Omental fat pad (tissue), 4 donors: ENCODE data around the gene URGCP. TPM values are rescaled to one million over a fixed set of nuclear protein-coding genes. Genes with fewer than 3 reads are reported as not detected.
"Not testable (repeated sequence)": the region's sequence is repeated elsewhere in the genome, so short reads cannot be mapped to it uniquely, and the experiment has no call there.

Experiments
- ATAC-seq: fragments of 150-250 bp; one replicate; pipeline ENCODE4 v1.9.1; 2016; ENCODE audit warnings: mild to moderate bottlenecking, moderate library complexity; ENCODE audit not compliant: low FRiP score
- DNase-seq: peaks from one replicate; pipeline ENCODE4 v3.0.0-alpha.2; 2019; ENCODE audit warnings: low spot score
- CTCF ChIP-seq, 3 donors: fragments of 450-650 bp; IDR thresholded peaks; one replicate each; pipeline ENCODE4 v1.5.1; 2016 to 2017; ENCODE audit warnings: antibody characterized with exemption in 3 of 3, mild to moderate bottlenecking in 3 of 3, moderate library complexity in 2 of 3
- small RNA-seq: library from RNA; depleted of rRNA; stranded (forward); fragments of <200 nt; gene quantifications from one replicate; pipeline ENCODE3, GENCODE V24; 2016
- total RNA-seq, 4 donors: library from RNA; depleted of rRNA; stranded (reverse); fragments of >200 nt; gene quantifications; one replicate each; pipeline ENCODE4 v1.1.0, GENCODE V29; 2016

Gene URGCP
- total RNA-seq, 4 donors from 2014 or later: 25.2 to 45.3 (median 25.6) TPM

- ATAC-seq: no peak
- no peak for TF ChIP-seq CTCF (IDR thresholded peaks at IDR 0.05)
- DNase-seq: no peak
Observed at GRCh38 chr7:43843296-43843695, 63.1 kb downstream of the URGCP start.

GRCh38 chr7:43838201-43838658, 68.2 kb downstream of the URGCP start:
- DNase-seq: no peak
- no peak for TF ChIP-seq CTCF (IDR thresholded peaks at IDR 0.05)
- ATAC-seq: no peak

GRCh38 chr7:43834463-43835251, 71.7 kb downstream of the URGCP start:
- no peak for ATAC-seq
- TF ChIP-seq CTCF (IDR thresholded peaks at IDR 0.05): no peak
- DNase-seq: no peak

GRCh38 chr7:43830917-43831316, 75.5 kb downstream of the URGCP start:
- DNase-seq, ATAC-seq: not testable (repeated sequence)

Small RNA genes lying within 50 kb of the gene (small RNA-seq; reads per million reads assigned to genes)
- gene MRPS24: not detected

Other genes starting within 250 kb of the URGCP start
- gene COA1, start 177.1 kb downstream of the URGCP start, total RNA-seq: 10 to 100 TPM; 34.5 to 57.4 (median 44.3) TPM
- 10 to 100 TPM; 36.3 to 75.3 (median 58.8) TPM for gene BLVRA, start 147.9 kb downstream of the URGCP start, total RNA-seq
- gene MRPS24, start 37.1 kb downstream of the URGCP start, total RNA-seq: 100 to 1,000 TPM in 1 of 4 donors, 10 to 100 TPM in 3; 69.8 to 109 (median 82.6) TPM
- 10 to 100 TPM; 21.4 to 27.1 (median 24.2) TPM for gene UBE2D4, start 19.8 kb upstream of the URGCP start, total RNA-seq
- gene SPDYE1, start 91.3 kb upstream of the URGCP start, total RNA-seq: not detected
- 100 to 1,000 TPM; 106 to 160 (median 127) TPM for gene DBNL, start 138.1 kb upstream of the URGCP start, total RNA-seq
- gene PGAM2, start 159.0 kb upstream of the URGCP start, total RNA-seq: not detected
- gene POLM, start 175.9 kb upstream of the URGCP start, total RNA-seq: 10 to 100 TPM; 10.0 to 43.5 (median 21.3) TPM
- 100 to 1,000 TPM in 3 of 4 donors, 10 to 100 TPM in 1; 64.9 to 209 (median 163) TPM for gene AEBP1, start 197.7 kb upstream of the URGCP start, total RNA-seq
- 10 to 100 TPM; 41.9 to 71.3 (median 44.2) TPM for gene POLD2, start 217.0 kb upstream of the URGCP start, total RNA-seq
- not detected for gene MYL7, start 234.7 kb upstream of the URGCP start, total RNA-seq